Activated CD8-positive, alpha-beta memory T cell treated with anti-CD3 and anti-CD28 coated beads, Interleukin-2, amount 50 U/mL, for 1 hour (primary cell): ENCODE results near the gene KIAA0513.
"Not testable (repeated sequence)": the region's sequence is repeated elsewhere in the genome, so short reads cannot be mapped to it uniquely, and the experiment has no call there.

Source experiments
- DNase-seq: peaks from one replicate; pipeline ENCODE4 v3.0.0-alpha.2; 2020; ENCODE audit errors: extremely low read depth

Gene KIAA0513

DNA sequence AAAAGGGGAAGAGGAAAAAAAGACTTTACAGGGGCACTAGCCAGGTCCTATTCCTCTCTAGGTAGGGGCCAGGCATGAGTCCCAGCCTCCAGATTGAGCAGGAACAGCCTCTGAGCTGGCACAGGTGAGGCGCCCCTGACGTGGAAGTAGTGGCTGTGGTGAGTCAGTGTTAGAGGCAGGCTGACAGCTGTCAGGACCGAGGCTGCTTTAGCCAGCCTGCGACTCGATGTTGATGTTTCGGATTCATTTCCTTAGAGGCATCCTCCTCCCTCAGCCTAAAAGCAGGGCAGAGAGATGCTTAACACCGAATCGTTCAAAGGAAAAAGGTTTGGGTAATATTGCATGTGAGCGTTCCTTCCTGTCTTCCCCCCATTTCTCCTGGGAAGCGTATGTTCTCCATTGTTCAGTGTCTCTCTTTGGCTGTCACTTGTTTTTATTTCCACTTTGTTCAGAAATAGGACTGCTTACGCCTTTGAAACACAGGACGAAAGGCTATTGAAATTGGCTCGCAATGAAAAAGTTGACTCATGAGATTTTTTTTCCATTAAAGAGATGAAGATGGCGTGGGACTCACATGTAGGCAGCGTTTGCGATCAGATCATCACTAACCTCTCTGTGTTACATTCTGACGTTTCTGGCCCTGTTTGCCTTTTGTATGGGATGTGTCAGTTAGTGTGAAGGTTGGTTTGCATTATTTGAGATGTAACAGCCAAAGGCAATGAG is 1.3 kb downstream of the KIAA0513 start:
- peak; percentile 68 for DNase-seq

DNA sequence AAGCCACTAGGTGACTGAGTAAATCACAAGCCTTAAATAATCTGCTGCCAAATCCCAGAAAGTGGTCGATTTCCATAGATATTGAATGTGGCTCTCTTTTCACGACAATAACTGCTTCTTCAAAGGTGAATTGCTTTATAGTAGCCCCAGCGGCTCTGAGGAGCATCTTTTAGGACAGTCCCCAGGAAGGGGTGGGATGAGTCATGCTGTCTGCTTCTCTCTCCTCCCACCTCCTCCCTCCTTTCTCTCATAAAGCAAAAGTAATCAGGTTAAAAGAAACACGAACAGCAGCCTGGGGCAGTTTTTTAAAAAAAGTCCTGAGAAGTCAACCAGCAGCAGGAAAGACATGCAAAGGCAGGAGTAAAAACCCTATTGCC is 1.8 kb downstream of the KIAA0513 start:
- peak; percentile 49 for DNase-seq

DNA sequence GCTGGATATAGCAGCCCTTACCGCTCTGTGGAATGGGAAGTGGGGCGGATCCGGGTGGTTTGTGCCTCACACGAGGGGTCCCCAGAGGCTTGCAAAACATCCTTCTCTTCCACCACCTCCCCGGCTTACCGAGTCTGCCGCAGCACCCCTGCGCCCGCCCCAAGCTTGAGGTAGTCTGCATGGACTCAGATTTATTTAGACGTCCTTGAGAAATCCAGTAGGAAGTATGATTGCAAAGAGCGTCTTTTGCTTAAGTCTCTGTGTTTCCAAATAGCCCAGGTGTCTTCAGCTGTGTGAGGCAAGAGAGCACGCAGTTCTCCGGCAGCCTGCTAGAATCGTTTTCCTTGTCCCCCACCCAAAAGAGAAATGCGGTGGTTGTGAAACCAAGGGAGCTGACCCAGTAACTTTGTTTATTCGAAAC is 2.4 kb downstream of the KIAA0513 start:
- no peak for DNase-seq

GRCh38 chr16:85031451-85031850 is 3.9 kb downstream of the KIAA0513 start:
- no peak for DNase-seq

DNA sequence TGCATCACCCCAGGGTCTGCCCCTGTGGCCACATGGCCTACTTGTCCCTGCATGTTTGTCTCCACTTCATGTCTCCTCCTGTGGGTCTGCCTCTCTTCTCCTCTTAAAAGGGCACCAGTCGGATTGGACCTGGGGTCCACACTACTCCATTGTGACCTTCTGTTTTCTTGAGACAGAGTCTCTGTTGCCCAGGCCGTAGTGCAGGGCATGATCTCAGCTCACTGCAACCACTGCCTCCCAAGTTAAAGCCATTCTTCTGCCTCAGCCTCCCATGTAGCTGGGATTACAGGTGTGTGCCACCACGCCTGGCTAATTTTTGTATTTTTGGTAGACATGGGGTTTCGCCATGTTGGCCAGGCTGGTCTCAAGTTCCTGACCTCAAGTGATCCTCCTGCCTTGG is 4.6 kb downstream of the KIAA0513 start:
- DNase-seq: not testable (repeated sequence)

GRCh38 chr16:85033171-85033570 is 5.6 kb downstream of the KIAA0513 start:
- DNase-seq: no peak

GRCh38 chr16:85034591-85035433 is 7.2 kb downstream of the KIAA0513 start:
- no peak for DNase-seq

- DNase-seq: no peak
These were observed 8.8 kb downstream of the KIAA0513 start for GRCh38 chr16:85036236-85037049.

DNA sequence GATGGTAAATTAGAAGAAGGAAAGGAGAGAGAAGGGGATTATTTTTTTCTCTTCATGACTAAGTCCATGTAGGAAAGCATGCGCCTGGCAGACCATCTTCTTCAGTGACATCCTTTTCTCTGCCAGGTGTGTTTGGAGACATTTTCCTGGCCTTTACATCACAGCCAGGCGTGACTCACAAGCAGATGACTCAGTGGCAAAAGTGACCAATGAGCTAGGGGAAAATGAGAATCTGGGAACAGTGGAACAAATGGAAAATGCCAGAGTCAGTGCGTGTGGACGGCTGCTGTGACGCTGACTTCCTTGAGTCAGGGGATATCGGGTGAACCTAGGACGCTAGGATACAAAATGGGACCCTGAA is 9.4 kb downstream of the KIAA0513 start:
- DNase-seq: no peak

GRCh38 chr16:85037721-85038120 is 10.1 kb downstream of the KIAA0513 start:
- DNase-seq: no peak

GRCh38 chr16:85040685-85041084 is 13.1 kb downstream of the KIAA0513 start:
- DNase-seq: no peak

- DNase-seq: no peak
These were observed 13.9 kb downstream of the KIAA0513 start for GRCh38 chr16:85041219-85042166.

DNA sequence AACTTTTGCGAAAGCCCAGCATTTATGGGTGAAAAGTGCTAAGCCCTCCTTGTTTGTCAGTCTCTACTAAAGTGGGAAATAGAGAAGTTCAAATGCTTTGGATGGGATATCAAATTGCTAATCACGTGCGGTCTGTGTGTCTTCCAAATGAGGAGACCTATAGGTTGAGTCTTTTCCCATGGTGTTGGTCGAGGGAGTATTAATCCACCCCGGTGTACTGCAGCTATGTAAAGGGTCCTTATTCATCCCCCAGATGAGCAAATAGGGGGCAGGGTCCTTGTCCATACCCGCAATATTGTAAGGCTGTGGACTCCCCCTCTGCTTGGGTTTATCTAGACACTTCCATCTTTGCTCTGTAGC is 14.6 kb downstream of the KIAA0513 start:
- no peak for DNase-seq

DNA sequence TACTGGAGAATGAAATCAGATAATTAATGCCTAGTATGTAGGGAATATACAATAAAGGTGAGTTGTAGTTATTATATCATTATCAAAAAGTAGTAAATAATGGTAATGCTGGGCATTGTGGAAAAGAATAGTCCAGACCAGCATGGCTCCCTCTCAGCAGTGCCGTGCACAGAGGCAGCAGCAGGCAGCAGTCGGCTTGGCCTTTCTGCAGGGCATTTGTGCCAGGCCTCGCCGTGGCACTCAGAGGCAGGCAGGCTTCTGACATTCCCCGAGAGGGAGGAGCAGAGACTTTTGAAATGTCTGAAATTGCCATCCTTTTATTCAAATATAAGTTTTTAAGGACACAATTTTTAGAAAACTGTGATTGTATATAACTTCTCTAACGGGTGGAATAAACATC is 15.0 kb downstream of the KIAA0513 start:
- no peak for DNase-seq

DNA sequence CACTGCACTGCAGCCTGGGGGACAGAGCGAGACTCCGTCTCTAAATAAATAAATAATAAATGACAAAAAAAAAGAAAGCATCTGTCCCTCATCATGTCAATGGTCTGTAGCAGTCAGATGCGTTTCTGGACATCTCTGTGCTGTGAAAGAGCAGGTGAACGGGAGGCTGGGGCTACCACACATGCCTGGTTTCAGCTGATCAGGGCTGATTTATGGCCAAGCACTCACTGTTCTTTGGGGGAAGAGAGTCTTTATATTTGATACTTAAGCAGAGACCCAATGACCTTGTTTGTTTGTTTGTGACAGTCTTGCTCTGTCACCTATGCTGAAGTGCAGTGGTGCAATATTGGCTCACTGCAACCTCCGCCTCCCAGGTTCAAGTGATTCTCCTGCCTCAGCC is 17.5 kb downstream of the KIAA0513 start:
- no peak for DNase-seq

DNA sequence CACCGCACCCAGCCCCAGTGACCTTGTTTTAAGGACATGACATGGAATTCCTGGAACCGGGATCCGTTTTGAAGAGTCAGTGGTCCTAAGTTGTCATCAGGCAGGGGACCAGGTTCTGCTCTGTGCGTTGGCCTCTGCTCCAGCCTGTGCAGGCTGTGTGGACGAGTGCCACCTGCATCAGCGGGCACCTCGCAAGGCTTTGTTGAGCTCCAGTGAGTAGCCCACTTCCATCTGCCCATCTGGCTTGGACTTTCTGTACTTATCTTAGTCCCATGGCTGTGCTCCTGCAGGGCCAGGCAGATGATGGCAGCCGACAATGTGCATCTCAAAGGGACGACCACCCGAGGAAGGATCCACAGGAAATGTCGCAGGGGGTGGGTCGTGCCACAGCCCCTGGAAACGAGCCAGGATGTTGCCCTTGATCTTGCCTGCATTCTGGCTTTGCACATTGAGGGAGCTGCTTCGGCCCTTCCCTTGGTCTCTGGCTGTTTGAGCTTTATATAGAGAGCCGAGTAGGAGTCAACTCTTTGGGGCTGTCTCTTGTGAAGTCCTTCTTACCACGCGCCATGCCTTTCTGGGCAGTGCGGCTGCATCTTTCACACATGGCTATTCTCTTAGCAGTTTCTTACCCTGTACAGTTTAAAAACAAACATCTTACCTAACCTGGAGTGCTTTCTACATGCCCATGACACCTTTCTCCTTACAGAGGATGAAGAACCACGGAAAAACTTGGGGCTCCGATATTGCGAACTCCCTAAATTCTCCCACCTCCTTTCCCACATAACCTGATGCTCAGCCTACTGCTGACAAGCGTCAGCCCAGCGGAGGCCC is 18.3 kb downstream of the KIAA0513 start:
- DNase-seq: no peak

- no peak for DNase-seq
These were observed 18.9 kb downstream of the KIAA0513 start for GRCh38 chr16:85046472-85046916.

- no peak for DNase-seq
These were observed 19.6 kb downstream of the KIAA0513 start for GRCh38 chr16:85046931-85047866.

- no peak for DNase-seq
These were observed 20.4 kb downstream of the KIAA0513 start for GRCh38 chr16:85047867-85048455.
